ENCODE data around the gene SYNE4. TPM values are rescaled to one million over a fixed set of nuclear protein-coding genes. Genes with fewer than 3 reads are reported as not detected.
A peak's percentile ranks its signal among the peaks of the same experiment; 100 is the strongest.

Gene SYNE4
- 1 to 10 TPM in 1 of 2 donors, under 1 TPM in 1; 0.92 to 2.4 TPM for total RNA-seq

GRCh38 chr19:36008336-36008978 is at the start of gene SYNE4:
TSS of gene SYNE4 (minus strand) at chr19:36008813. CDS start at chr19:36008681, 132 bp downstream.
- Histone ChIP-seq H3K4me1 (ENCODE audit: control insufficient read depth in 1 of 2, low read depth in 2 of 2) (peaks cover 5 to 19% of the 10 kb centered on the region in 2 donors), H3K27ac (peak within 1 kb of the TSS in 1 of 2 donors; percentile 14), H3K36me3 (no peaks in the 10 kb centered on the region), H3K4me3 (peak within 1 kb of the TSS; percentile 72), H3K9me3 (no peaks in the 10 kb centered on the region), H3K27me3 (replicated peaks; ENCODE audit: insufficient read depth) (no peaks in the 10 kb centered on the region)
- ATAC-seq (ENCODE audit: insufficient number of reproducible peaks, low FRiP score, low read depth) (no peak), DNase-seq (ENCODE audit: low spot score) (no peak)
- TF ChIP-seq, protein P1, sequence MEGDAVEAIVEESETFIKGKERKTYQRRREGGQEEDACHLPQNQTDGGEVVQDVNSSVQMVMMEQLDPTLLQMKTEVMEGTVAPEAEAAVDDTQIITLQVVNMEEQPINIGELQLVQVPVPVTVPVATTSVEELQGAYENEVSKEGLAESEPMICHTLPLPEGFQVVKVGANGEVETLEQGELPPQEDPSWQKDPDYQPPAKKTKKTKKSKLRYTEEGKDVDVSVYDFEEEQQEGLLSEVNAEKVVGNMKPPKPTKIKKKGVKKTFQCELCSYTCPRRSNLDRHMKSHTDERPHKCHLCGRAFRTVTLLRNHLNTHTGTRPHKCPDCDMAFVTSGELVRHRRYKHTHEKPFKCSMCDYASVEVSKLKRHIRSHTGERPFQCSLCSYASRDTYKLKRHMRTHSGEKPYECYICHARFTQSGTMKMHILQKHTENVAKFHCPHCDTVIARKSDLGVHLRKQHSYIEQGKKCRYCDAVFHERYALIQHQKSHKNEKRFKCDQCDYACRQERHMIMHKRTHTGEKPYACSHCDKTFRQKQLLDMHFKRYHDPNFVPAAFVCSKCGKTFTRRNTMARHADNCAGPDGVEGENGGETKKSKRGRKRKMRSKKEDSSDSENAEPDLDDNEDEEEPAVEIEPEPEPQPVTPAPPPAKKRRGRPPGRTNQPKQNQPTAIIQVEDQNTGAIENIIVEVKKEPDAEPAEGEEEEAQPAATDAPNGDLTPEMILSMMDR (IDR thresholded peaks at IDR 0.05) = no peak

GRCh38 chr19:36054733-36055686 is 46.4 kb upstream of the SYNE4 start, which contains the start of gene WDR62:
TSS of gene WDR62 (plus strand) at chr19:36054897. CDS start at chr19:36054972, 75 bp downstream.
- Histone ChIP-seq H3K36me3 (no peaks in the 10 kb centered on the region), H3K9me3 (no peaks in the 10 kb centered on the region), H3K27ac (peak within 1 kb of the TSS; percentile 89 to 93), H3K4me3 (peak within 1 kb of the TSS; percentile 89), H3K4me1 (ENCODE audit: control insufficient read depth in 1 of 2, low read depth in 2 of 2) (peaks cover 10 to 15% of the 10 kb centered on the region in 2 donors), H3K27me3 (replicated peaks; ENCODE audit: insufficient read depth) (no peaks in the 10 kb centered on the region)
- TF ChIP-seq, protein P1 (IDR thresholded peaks at IDR 0.05) = no peak
- ATAC-seq (ENCODE audit: insufficient number of reproducible peaks, low FRiP score, low read depth) = peak; percentile 80
- peak; percentile 81 for DNase-seq (ENCODE audit: low spot score)

- Histone ChIP-seq H3K27ac (peak within 1 kb of the TSS; percentile 89 to 93), H3K4me3 (peak within 1 kb of the TSS; percentile 89), H3K27me3 (replicated peaks; ENCODE audit: insufficient read depth) (no peaks in the 10 kb centered on the region), H3K4me1 (ENCODE audit: control insufficient read depth in 1 of 2, low read depth in 2 of 2) (peaks cover 10 to 15% of the 10 kb centered on the region in 2 donors), H3K36me3 (no peaks in the 10 kb centered on the region), H3K9me3 (no peaks in the 10 kb centered on the region)
- ATAC-seq (ENCODE audit: insufficient number of reproducible peaks, low FRiP score, low read depth) = peak; percentile 88
- DNase-seq (ENCODE audit: low spot score) = peak; percentile 99
- TF ChIP-seq, protein P1 (IDR thresholded peaks at IDR 0.05) = peak; percentile 39
These were observed 45.6 kb upstream of the SYNE4 start, which contains the start of gene THAP8 for GRCh38 chr19:36054119-36054732. TSS of gene THAP8 (minus strand) at chr19:36054285. CDS start at chr19:36054217, 68 bp downstream.

- Histone ChIP-seq H3K4me1 (ENCODE audit: control insufficient read depth in 1 of 2, low read depth in 2 of 2) (peaks cover 10 to 15% of the 10 kb centered on the region in 2 donors), H3K36me3 (no peaks in the 10 kb centered on the region), H3K27ac (no peak overlapping the region), H3K4me3 (no peak overlapping the region), H3K27me3 (replicated peaks; ENCODE audit: insufficient read depth) (no peaks in the 10 kb centered on the region), H3K9me3 (no peaks in the 10 kb centered on the region)
- no peak for ATAC-seq (ENCODE audit: insufficient number of reproducible peaks, low FRiP score, low read depth)
- no peak for DNase-seq (ENCODE audit: low spot score)
- TF ChIP-seq, protein P1 (IDR thresholded peaks at IDR 0.05) = no peak
These were observed 43.0 kb upstream of the SYNE4 start for GRCh38 chr19:36051637-36052036.

Data from thoracic aorta (tissue), 2 donors.